Astrocyte (in vitro differentiated cells and primary cell): ENCODE measurements around the gene SUSD4. TPM values are rescaled to one million over a fixed set of nuclear protein-coding genes. Genes with fewer than 3 reads are reported as not detected.

Experiments
- DNase-seq: peaks from one replicate; pipeline ENCODE4 v3.0.0-alpha.2; 2010; ENCODE audit warnings: low read depth
- FAIRE-seq: peaks from 2 replicates; lab custom pipeline; 2011; peaks lifted over from hg19 to GRCh38; lab: Jason Lieb, UNC
- H2AFZ ChIP-seq: 2 replicates; pipeline ENCODE4 v1.6.0; 2012; ENCODE audit warnings: low read depth, low read length, inconsistent platforms
- H3K27ac ChIP-seq: 2 replicates; pipeline ENCODE4 v1.5.1; 2011; ENCODE audit warnings: low read depth, low read length, inconsistent platforms
- H3K27me3 ChIP-seq: 2 replicates; pipeline ENCODE4 v1.6.0; 2011; ENCODE audit warnings: low read length, inconsistent platforms; ENCODE audit not compliant: insufficient read depth
- H3K36me3 ChIP-seq: 2 replicates; pipeline ENCODE4 v1.5.1; 2011; ENCODE audit warnings: low read length, inconsistent platforms; ENCODE audit not compliant: insufficient read depth
- H3K4me1 ChIP-seq: 2 replicates; pipeline ENCODE4 v1.5.1; 2011; ENCODE audit warnings: low read length, inconsistent platforms; ENCODE audit not compliant: insufficient read depth
- H3K4me2 ChIP-seq: 2 replicates; pipeline ENCODE4 v1.6.0; 2012; ENCODE audit warnings: low read length, inconsistent platforms
- H3K4me3 ChIP-seq: 2 replicates; pipeline ENCODE4 v1.5.1; 2011; ENCODE audit warnings: low read depth, mild to moderate bottlenecking, low read length, inconsistent platforms; ENCODE audit not compliant: insufficient read depth
- H3K79me2 ChIP-seq: 2 replicates; pipeline ENCODE4 v1.6.0; 2012; ENCODE audit warnings: mild to moderate bottlenecking, low read length, inconsistent platforms; ENCODE audit not compliant: insufficient read depth
- H3K9ac ChIP-seq: 2 replicates; pipeline ENCODE4 v1.6.0; 2012; ENCODE audit warnings: mild to moderate bottlenecking, low read length, inconsistent platforms
- H3K9me3 ChIP-seq: 2 replicates; pipeline ENCODE4 v1.5.1; 2012; ENCODE audit warnings: low read depth, mild to moderate bottlenecking, low read length, inconsistent platforms; ENCODE audit not compliant: insufficient read depth
- H4K20me1 ChIP-seq: 2 replicates; pipeline ENCODE4 v1.6.0; 2012; ENCODE audit warnings: low read length, inconsistent platforms; ENCODE audit not compliant: insufficient read depth
- H3K27ac Mint-ChIP-seq: one replicate; pipeline ENCODE4 v1.8.0; 2021; ENCODE audit warnings: mild to moderate bottlenecking, mixed read lengths; ENCODE audit not compliant: unreplicated experiment
- H3K27me3 Mint-ChIP-seq: one replicate; pipeline ENCODE4 v1.8.0; 2021; ENCODE audit warnings: low read depth, mixed read lengths; ENCODE audit not compliant: unreplicated experiment
- H3K36me3 Mint-ChIP-seq: one replicate; pipeline ENCODE4 v1.8.0; 2021; ENCODE audit warnings: low read depth, mixed read lengths; ENCODE audit not compliant: unreplicated experiment
- H3K4me1 Mint-ChIP-seq: one replicate; pipeline ENCODE4 v1.8.0; 2021; ENCODE audit warnings: low read depth, mixed read lengths; ENCODE audit not compliant: unreplicated experiment
- H3K4me3 Mint-ChIP-seq: one replicate; pipeline ENCODE4 v1.8.0; 2021; ENCODE audit warnings: mild to moderate bottlenecking, moderate library complexity, mixed read lengths; ENCODE audit not compliant: unreplicated experiment
- H3K9me3 Mint-ChIP-seq: one replicate; pipeline ENCODE4 v1.8.0; 2021; ENCODE audit warnings: mild to moderate bottlenecking, mixed read lengths; ENCODE audit not compliant: unreplicated experiment
- EZH2 ChIP-seq: IDR thresholded peaks from 2 replicates; pipeline ENCODE4 v1.6.1; 2012; ENCODE audit warnings: mild to moderate bottlenecking, low read length, inconsistent platforms; ENCODE audit not compliant: insufficient read depth
- total RNA-seq: library from RNA; stranded (reverse); gene quantifications from 2 replicates; pipeline ENCODE4 v1.2.1, GENCODE V29; 2021
- TF ChIP-seq, protein P1 (sequence below): IDR thresholded peaks from 2 replicates; pipeline ENCODE4 v1.5.1; 2011; ENCODE audit warnings: low read depth, mild to moderate bottlenecking, inconsistent platforms, low read length, moderate library complexity; ENCODE audit not compliant: insufficient read depth

SUSD4 gene
- total RNA-seq, 1 donor from 2014 or later = 9.2 TPM

GRCh38 chr1:223222377-223222776 is 141.6 kb downstream of the SUSD4 start:
- H3K27me3 Mint-ChIP-seq = peaks cover 19% of the 10 kb centered on the region
- DNase-seq (no peak), FAIRE-seq (no peak)
- H4K20me1 ChIP-seq = no peaks in the 10 kb centered on the region
- H3K27ac Mint-ChIP-seq = no peak overlapping the region
- no peaks in the 10 kb centered on the region for H3K79me2 ChIP-seq
- H3K4me2 ChIP-seq = no peak overlapping the region
- peaks cover 28% of the 10 kb centered on the region for H3K9me3 Mint-ChIP-seq
- no peaks in the 10 kb centered on the region for H3K36me3 ChIP-seq
- no peak overlapping the region for H3K9ac ChIP-seq
- no peak overlapping the region for H2AFZ ChIP-seq
- no peak overlapping the region for H3K4me3 ChIP-seq
- no peaks in the 10 kb centered on the region for H3K4me1 ChIP-seq
- no peak overlapping the region for H3K4me3 Mint-ChIP-seq
- H3K27me3 ChIP-seq = no peaks in the 10 kb centered on the region
- TF ChIP-seq, protein P1, sequence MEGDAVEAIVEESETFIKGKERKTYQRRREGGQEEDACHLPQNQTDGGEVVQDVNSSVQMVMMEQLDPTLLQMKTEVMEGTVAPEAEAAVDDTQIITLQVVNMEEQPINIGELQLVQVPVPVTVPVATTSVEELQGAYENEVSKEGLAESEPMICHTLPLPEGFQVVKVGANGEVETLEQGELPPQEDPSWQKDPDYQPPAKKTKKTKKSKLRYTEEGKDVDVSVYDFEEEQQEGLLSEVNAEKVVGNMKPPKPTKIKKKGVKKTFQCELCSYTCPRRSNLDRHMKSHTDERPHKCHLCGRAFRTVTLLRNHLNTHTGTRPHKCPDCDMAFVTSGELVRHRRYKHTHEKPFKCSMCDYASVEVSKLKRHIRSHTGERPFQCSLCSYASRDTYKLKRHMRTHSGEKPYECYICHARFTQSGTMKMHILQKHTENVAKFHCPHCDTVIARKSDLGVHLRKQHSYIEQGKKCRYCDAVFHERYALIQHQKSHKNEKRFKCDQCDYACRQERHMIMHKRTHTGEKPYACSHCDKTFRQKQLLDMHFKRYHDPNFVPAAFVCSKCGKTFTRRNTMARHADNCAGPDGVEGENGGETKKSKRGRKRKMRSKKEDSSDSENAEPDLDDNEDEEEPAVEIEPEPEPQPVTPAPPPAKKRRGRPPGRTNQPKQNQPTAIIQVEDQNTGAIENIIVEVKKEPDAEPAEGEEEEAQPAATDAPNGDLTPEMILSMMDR = no peak
- no peak for TF ChIP-seq EZH2
- H3K27ac ChIP-seq = no peak overlapping the region
- H3K4me1 Mint-ChIP-seq = peaks cover 3% of the 10 kb centered on the region
- no peaks in the 10 kb centered on the region for H3K9me3 ChIP-seq
- peaks cover 56% of the 10 kb centered on the region for H3K36me3 Mint-ChIP-seq

DNA sequence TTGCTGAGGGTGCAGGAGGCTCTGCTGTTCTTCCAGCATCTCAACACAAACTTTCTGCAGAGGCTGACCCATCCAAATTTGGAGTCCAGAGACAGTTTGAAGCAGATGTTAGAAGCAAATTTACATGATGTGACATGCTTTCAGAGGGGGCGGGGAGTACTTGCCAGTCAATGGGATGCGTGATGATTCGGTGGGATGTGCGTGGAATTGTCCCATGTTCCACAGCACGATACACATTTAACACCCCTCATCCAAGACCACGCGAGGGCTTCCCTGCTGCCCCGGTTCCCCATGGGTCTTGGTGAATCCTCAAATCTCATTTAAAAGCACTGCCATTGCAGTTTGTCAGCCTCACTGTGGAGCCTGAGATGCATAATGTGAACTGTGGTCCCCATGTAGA is 142.3 kb downstream of the SUSD4 start:
- Mint-ChIP-seq H3K36me3 (peaks cover 49% of the 10 kb centered on the region), H3K27ac (no peak overlapping the region), H3K9me3 (peaks cover 28% of the 10 kb centered on the region), H3K4me3 (no peak overlapping the region), H3K4me1 (peaks cover 3% of the 10 kb centered on the region), H3K27me3 (peaks cover 14% of the 10 kb centered on the region)
- no peak overlapping the region for H2AFZ ChIP-seq
- no peaks in the 10 kb centered on the region for H3K9me3 ChIP-seq
- no peak for TF ChIP-seq EZH2
- TF ChIP-seq, protein P1 = no peak
- H3K4me1 ChIP-seq = no peaks in the 10 kb centered on the region
- no peaks in the 10 kb centered on the region for H3K27me3 ChIP-seq
- no peaks in the 10 kb centered on the region for H3K79me2 ChIP-seq
- FAIRE-seq (no peak), DNase-seq (no peak)
- no peak overlapping the region for H3K4me3 ChIP-seq
- no peak overlapping the region for H3K9ac ChIP-seq
- no peaks in the 10 kb centered on the region for H4K20me1 ChIP-seq
- H3K4me2 ChIP-seq = no peak overlapping the region
- no peaks in the 10 kb centered on the region for H3K36me3 ChIP-seq
- no peak overlapping the region for H3K27ac ChIP-seq

DNA sequence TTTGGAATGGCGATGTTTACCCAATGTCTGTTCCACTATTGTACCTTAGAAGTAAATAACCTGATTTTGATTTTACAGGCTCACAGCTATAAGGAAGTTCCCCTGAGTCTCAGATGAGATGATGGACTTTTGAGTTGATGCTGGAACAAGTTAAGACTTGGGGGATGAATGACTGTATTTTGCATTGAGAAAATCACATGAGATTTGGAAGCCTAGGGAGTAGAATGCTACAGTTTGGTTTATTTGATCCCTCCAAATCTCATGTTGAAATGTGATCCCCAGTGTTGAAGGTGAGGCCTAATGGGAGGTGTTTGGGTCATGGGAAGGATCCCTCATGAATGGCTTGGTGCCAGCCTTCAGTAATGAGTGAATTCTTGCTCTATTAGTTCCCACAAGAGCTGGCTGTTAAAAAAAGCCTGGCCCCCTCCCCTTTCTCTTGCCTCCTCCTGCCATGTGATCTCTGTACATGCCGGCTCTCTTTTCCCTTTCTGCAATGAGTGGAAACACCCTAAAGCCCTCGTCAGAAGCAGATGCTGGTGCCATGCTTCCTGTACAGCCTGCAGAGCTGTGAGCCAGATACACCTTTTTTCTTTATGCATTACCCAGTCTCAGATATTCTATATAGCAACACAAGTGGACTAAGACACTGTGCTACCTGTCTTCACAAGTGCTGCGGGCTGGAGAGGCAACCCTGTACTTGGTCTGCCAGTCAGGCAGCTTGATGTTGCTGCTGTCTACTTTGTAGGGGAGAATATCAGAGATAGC is 143.9 kb downstream of the SUSD4 start:
- Histone ChIP-seq H3K4me3 (no peak overlapping the region), H3K79me2 (no peaks in the 10 kb centered on the region), H3K4me1 (no peaks in the 10 kb centered on the region), H3K9me3 (no peaks in the 10 kb centered on the region), H3K36me3 (no peaks in the 10 kb centered on the region), H3K4me2 (no peak overlapping the region), H3K27ac (no peak overlapping the region), H2AFZ (no peak overlapping the region), H3K27me3 (no peaks in the 10 kb centered on the region), H3K9ac (no peak overlapping the region), H4K20me1 (no peaks in the 10 kb centered on the region)
- FAIRE-seq (no peak), DNase-seq (no peak)
- Mint-ChIP-seq H3K27me3 (peaks cover 13% of the 10 kb centered on the region), H3K36me3 (peaks cover 46% of the 10 kb centered on the region), H3K4me3 (no peak overlapping the region), H3K4me1 (no peaks in the 10 kb centered on the region), H3K9me3 (peaks cover 20% of the 10 kb centered on the region), H3K27ac (no peak overlapping the region)
- no peak for TF ChIP-seq EZH2
- TF ChIP-seq, protein P1 = no peak
